T-cell (primary cell): ENCODE measurements around the gene RNF123. TPM values are rescaled to one million over a fixed set of nuclear protein-coding genes. Genes with fewer than 3 reads are reported as not detected.

ENCODE experiments used
- ATAC-seq, 4 experiments: fragments of 200-7000 bp in 3 of 4; fragments of 150-1000 bp in 1 of 4; cut with Tn5 transposase; replicated peaks in 1 of 4; 1 replicate in 3 of 4; 2 replicates in 1 of 4; pipeline ENCODE4 v1.10.0; 2021; ENCODE audit warnings: moderate library complexity in 3 of 4, mild to moderate bottlenecking in 2 of 4, moderate number of reproducible peaks in 1 of 4
- CTCF ChIA-PET, 2 donors: fragments of 300-600 bp; sonication (Branson Sonifier 250); formaldehyde crosslinking; loops; one replicate each; lab custom pipeline; 2022; ENCODE audit warnings: antibody characterized with exemption in 2 of 2; lab: Charles Lee
- POLR2A ChIA-PET, 2 donors: fragments of 300-600 bp; sonication (Branson Sonifier 250); formaldehyde crosslinking; loops; one replicate each; lab custom pipeline; 2022; ENCODE audit warnings: antibody characterized with exemption in 2 of 2; lab: Charles Lee
- DNase-seq, 35 experiments: peaks; one replicate each; pipeline versions ENCODE4 v3.0.0 to v3.0.0-alpha.2; 2013 to 2023
- H3K27ac ChIP-seq: one replicate; pipeline ENCODE4 v1.5.1; 2013; ENCODE audit warnings: low read length
- H3K27me3 ChIP-seq, 2 experiments: replicated peaks in 1 of 2; 1 replicate in 1 of 2; 2 replicates in 1 of 2; pipeline versions ENCODE4 v1.6.1 to v1.7.0; 2013; ENCODE audit warnings: low read length in 1 of 2, mixed read lengths in 1 of 2; ENCODE audit not compliant: control insufficient read depth in 2 of 2, insufficient read depth in 2 of 2; ENCODE audit errors: extremely low read depth in 1 of 2
- H3K36me3 ChIP-seq, 2 donors: 1 replicate in 1 of 2; 2 replicates in 1 of 2; pipeline versions ENCODE4 v1.6.1 to v1.7.0; 2013; ENCODE audit warnings: low read length in 1 of 2; ENCODE audit not compliant: control insufficient read depth in 2 of 2, insufficient read depth in 1 of 2; ENCODE audit errors: extremely low read depth in 1 of 2
- H3K4me1 ChIP-seq, 2 experiments: 1 replicate in 1 of 2; 2 replicates in 1 of 2; pipeline versions ENCODE4 v1.6.1 to v1.7.0; 2013; ENCODE audit warnings: low read length in 2 of 2, mixed read lengths in 1 of 2; ENCODE audit not compliant: insufficient read depth in 2 of 2, control insufficient read depth in 1 of 2; ENCODE audit errors: extremely low read depth in 1 of 2
- H3K4me3 ChIP-seq, 2 donors: 1 replicate in 1 of 2; 2 replicates in 1 of 2; pipeline versions ENCODE4 v1.5.1 to v1.7.0; 2013; ENCODE audit warnings: mild to moderate bottlenecking in 2 of 2, low read length in 1 of 2, moderate library complexity in 1 of 2; ENCODE audit not compliant: control insufficient read depth in 1 of 2; ENCODE audit errors: extremely low read depth in 1 of 2
- H3K9me3 ChIP-seq: 2 replicates; pipeline ENCODE4 v1.7.0; 2013
- H3K27ac Mint-ChIP-seq, 2 donors: one replicate each; pipeline ENCODE4 v1.8.0; 2020 to 2021; ENCODE audit warnings: mild to moderate bottlenecking in 2 of 2, mixed read lengths in 2 of 2
- H3K27me3 Mint-ChIP-seq, 2 donors: one replicate each; pipeline ENCODE4 v1.8.0; 2021 to 2022; ENCODE audit warnings: mixed read lengths in 2 of 2
- H3K36me3 Mint-ChIP-seq: one replicate; pipeline ENCODE4 v1.8.0; 2021; ENCODE audit warnings: mixed read lengths
- H3K4me1 Mint-ChIP-seq, 3 donors: one replicate each; pipeline ENCODE4 v1.8.0; 2020 to 2022; ENCODE audit warnings: mixed read lengths in 3 of 3, mild to moderate bottlenecking in 1 of 3
- H3K4me3 Mint-ChIP-seq, 3 donors: one replicate each; pipeline ENCODE4 v1.8.0; 2020 to 2022; ENCODE audit warnings: mild to moderate bottlenecking in 3 of 3, mixed read lengths in 3 of 3, moderate library complexity in 3 of 3
- H3K9me3 Mint-ChIP-seq, 3 donors: one replicate each; pipeline ENCODE4 v1.8.0; 2020 to 2022; ENCODE audit warnings: mixed read lengths in 3 of 3
- WGBS: methylation state at CpG from one replicate; pipeline ENCODE4 v1.1.5; 2013; ENCODE audit warnings: missing lambda C conversion rate; ENCODE audit not compliant: insufficient coverage; 5-methylcytosine and 5-hydroxymethylcytosine counted together
- total RNA-seq, 35 experiments: library from RNA in 6 of 35; stranded (reverse) in 6 of 35; fragments of 120-200 nt in 1 of 35; gene quantifications; one replicate each; pipeline versions ENCODE4 v1.2.1 to v1.2.4 and lab custom pipeline; 2013 to 2026

RNF123 gene
- total RNA-seq, 5 donors from 2014 or later (not counting 1 experiment from before 2014, with no cell fraction given) = 40.9 to 79.8 (median 72.8) TPM

DNA sequence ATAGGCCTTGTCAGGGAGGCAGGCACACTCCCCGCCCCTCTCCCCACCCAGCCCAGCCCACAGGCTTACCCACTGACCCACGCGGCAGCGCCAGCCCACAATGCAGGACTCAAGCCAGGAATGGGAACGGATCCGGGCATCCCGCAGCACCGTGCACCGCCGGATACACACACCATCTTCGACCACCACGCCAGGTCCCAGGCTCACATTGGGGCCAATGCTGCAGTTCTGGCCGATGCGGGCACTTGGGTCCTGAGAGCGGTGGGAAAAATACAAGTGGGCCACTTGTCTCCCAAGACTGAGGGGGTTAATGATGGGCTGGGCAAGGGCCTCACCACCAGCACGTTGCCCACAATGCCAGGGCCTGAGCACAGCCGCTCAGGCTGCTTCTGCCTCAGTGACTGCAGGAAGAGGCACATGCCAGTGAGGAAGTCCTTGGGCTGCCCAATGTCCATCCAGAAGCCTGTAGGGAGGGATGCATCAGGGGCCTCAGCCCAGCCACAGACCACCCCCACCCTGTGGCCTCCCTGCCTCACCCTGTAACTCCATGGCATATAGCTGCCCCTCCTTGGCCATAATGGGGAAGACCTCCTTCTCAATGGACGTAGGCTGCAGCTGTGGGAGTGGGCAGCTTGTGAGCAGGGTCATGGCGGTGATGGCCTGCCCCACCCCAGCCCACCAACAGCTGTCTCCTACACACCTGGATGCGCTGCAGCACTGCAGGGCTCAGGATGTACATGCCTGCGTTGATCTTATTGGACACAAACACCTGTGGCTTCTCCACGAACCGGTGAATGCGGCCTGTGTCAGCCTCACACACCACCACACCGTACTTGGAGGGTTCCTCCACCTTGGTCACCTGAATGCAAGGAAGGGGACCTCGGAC, 32.8 kb downstream of the RNF123 start:
- H3K27ac ChIP-seq = peak overlapping the region; percentile 91
- DNase-seq (no peak), ATAC-seq (no peak)
- H3K36me3 Mint-ChIP-seq = peaks cover 4% of the 10 kb centered on the region
- H3K27me3 Mint-ChIP-seq = no peaks in the 10 kb centered on the region
- H3K4me1 ChIP-seq = peaks cover 4 to 50% of the 10 kb centered on the region in 2 experiments
- no peaks in the 10 kb centered on the region for H3K9me3 Mint-ChIP-seq
- ChIA-PET CTCF (no interaction called here), POLR2A (no interaction called here)
- H3K4me3 Mint-ChIP-seq = peak overlapping the region; percentile 92 to 95 (median 92)
- peak overlapping the region; percentile 75 to 96 for H3K27ac Mint-ChIP-seq
- peaks cover 36 to 44% (median 41%) of the 10 kb centered on the region in 3 donors for H3K4me1 Mint-ChIP-seq
- H3K36me3 ChIP-seq = peaks cover 0 to 20% of the 10 kb centered on the region in 2 donors
- H3K27me3 ChIP-seq = no peaks in the 10 kb centered on the region
- no peak overlapping the region for H3K4me3 ChIP-seq
- no peaks in the 10 kb centered on the region for H3K9me3 ChIP-seq
- 95% methylated on average over 15 of the region's 26 CpGs for WGBS

DNA sequence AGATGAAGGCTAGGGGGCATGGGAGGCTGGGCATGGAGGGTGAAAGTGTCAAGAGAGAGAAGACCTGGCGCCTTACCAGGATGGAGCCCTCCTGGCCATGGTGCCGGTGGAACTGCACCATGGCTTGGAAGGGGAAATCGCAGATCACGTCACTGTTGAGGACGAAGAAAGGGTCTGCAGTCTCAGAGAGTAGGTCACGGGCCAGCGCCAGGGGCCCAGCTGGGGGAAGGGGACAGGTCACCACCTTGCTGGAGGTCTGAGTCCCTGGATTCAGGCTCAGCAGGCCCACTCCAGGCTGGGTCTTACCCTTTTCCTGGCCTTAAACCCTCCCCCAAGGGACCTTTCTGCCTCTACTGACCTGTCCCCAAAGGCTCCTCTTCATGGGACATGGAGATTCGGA, 33.5 kb downstream of the RNF123 start:
- Histone ChIP-seq H3K36me3 (peaks cover under 1 to 27% of the 10 kb centered on the region in 2 donors), H3K9me3 (no peaks in the 10 kb centered on the region), H3K4me1 (peaks cover 4 to 48% of the 10 kb centered on the region in 2 experiments), H3K27ac (peak overlapping the region; percentile 91), H3K27me3 (no peaks in the 10 kb centered on the region), H3K4me3 (peak overlapping the region; percentile 66 to 96)
- Mint-ChIP-seq H3K9me3 (no peaks in the 10 kb centered on the region), H3K36me3 (peaks cover 10% of the 10 kb centered on the region), H3K4me1 (peaks cover 36 to 44% (median 41%) of the 10 kb centered on the region in 3 donors), H3K27ac (peak overlapping the region; percentile 92 to 96), H3K4me3 (peak overlapping the region; percentile 92 to 95 (median 92)), H3K27me3 (no peaks in the 10 kb centered on the region)
- DNase-seq = no peak
- 83% methylated on average over 7 of the region's 8 CpGs for WGBS
- ATAC-seq = no peak
- CTCF ChIA-PET = interaction anchor here in 1 of 2 donors (1.5 kb wide), 1 partner anchor 184 kb away, joined by 4 read pairs; no protein-coding TSS in a partner anchor
- POLR2A ChIA-PET = no interaction called here

DNA sequence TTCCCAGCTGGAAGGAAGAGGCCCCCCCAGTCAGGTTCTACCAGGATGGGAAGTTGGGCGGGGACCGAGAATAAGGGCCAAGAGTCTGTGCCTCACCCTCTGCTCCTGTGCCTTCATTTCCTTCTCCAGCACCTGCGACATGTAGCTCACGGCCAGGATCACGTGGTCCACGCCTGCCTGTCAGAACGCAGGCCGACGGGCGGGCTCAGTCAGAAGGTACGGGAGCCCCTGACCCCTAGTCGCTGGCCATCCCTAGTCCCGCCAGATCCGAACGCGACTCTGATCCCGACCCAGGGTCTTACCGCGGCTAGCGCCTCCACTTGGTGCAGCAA, 33.9 kb downstream of the RNF123 start:
- POLR2A ChIA-PET = no interaction called here
- Mint-ChIP-seq H3K9me3 (no peaks in the 10 kb centered on the region), H3K4me3 (peak overlapping the region; percentile 92 to 95 (median 92)), H3K4me1 (peaks cover 36 to 44% (median 41%) of the 10 kb centered on the region in 3 donors), H3K36me3 (peaks cover 13% of the 10 kb centered on the region), H3K27me3 (no peaks in the 10 kb centered on the region), H3K27ac (peak overlapping the region; percentile 92 to 96)
- ATAC-seq (peak; percentile 25 to 37 (median 30)), DNase-seq (peak in 34 of 35 experiments; percentile 22 to 74 (median 55))
- H3K9me3 ChIP-seq = no peaks in the 10 kb centered on the region
- H3K27ac ChIP-seq = peak overlapping the region; percentile 91
- CTCF ChIA-PET = interaction anchor here in 1 of 2 donors (1.5 kb wide), 1 partner anchor 184 kb away, joined by 4 read pairs; no protein-coding TSS in a partner anchor
- H3K4me1 ChIP-seq = peaks cover 4 to 45% of the 10 kb centered on the region in 2 experiments
- H3K4me3 ChIP-seq = peak overlapping the region; percentile 66 to 96
- under 1% methylated on average over 20 of the region's 20 CpGs for WGBS
- H3K27me3 ChIP-seq = no peaks in the 10 kb centered on the region
- peaks cover 4 to 29% of the 10 kb centered on the region in 2 donors for H3K36me3 ChIP-seq

DNA sequence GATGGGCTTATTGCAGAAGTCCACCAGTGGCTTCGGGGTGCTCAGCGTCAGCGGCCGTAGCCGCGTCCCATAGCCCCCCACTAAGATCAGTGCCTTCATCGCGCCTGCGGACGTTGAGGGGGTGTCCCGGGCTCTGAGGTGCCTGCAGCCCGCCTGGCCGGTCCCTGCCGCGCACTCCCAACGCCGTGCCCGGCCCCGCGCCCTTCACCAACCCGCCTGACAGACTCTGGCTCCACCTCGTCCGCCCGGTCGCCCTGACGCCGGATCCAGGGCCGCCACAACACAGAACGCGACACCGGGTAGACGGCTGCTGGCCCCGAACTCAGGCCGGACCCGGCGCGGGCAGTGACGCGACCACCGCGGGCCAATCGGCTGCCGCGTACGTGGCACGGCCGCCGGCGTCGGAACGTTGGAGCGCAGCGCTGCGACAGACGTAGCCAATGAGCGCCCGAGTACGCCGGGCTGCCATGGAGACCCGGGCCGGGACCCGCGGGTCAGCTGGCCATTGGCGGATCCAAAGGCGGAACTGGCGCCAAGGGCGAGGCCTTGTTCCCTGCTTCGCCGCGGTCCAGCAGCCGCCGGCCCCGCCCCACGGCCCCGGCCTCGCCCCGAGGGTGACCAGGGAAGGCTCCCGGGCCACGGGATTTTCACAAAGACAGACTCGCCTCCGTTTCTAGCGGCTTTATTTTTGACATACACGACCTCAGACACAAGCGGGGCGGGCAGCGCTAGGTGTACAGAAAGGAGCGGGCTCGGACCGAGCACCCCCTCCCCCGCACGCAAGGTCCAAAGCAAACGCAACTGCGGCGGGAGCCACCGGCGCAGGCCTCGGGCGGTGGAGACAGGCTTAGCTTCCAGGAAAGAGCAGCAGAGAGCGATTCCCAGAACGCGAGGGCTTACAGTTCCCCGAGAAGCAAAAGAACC, 34.5 kb downstream of the RNF123 start, which contains the start of gene GMPPB:
TSS of gene GMPPB (minus strand) at position 324 of the 924 bp plus-strand sequence. CDS start at position 99, 225 bp downstream.
- ChIA-PET POLR2A (interaction anchor here in 1 of 2 donors (0.6 kb wide), 1 partner anchor 311 kb away, joined by 8 read pairs; no protein-coding TSS in a partner anchor), CTCF (interaction anchor here in 1 of 2 donors (1.5 kb wide), 1 partner anchor 184 kb away, joined by 4 read pairs; no protein-coding TSS in a partner anchor)
- H3K27ac ChIP-seq = peak within 1 kb of the TSS; percentile 91
- H3K4me3 ChIP-seq = peak within 1 kb of the TSS; percentile 66 to 96
- H3K4me1 ChIP-seq = peaks cover 3 to 39% of the 10 kb centered on the region in 2 experiments
- no peaks in the 10 kb centered on the region for H3K27me3 ChIP-seq
- no peaks in the 10 kb centered on the region for H3K9me3 ChIP-seq
- DNase-seq = peak; percentile 75 to 94 (median 88)
- ATAC-seq = peak; percentile 80 to 84 (median 82)
- Mint-ChIP-seq H3K4me3 (peak within 1 kb of the TSS; percentile 92 to 95 (median 92)), H3K27me3 (no peaks in the 10 kb centered on the region), H3K4me1 (peaks cover 31 to 40% (median 35%) of the 10 kb centered on the region in 3 donors), H3K36me3 (peaks cover 13% of the 10 kb centered on the region), H3K27ac (peak within 1 kb of the TSS; percentile 92 to 96), H3K9me3 (no peaks in the 10 kb centered on the region)
- under 1% methylated on average over 92 of the region's 102 CpGs for WGBS
- peaks cover 4 to 30% of the 10 kb centered on the region in 2 donors for H3K36me3 ChIP-seq

DNA sequence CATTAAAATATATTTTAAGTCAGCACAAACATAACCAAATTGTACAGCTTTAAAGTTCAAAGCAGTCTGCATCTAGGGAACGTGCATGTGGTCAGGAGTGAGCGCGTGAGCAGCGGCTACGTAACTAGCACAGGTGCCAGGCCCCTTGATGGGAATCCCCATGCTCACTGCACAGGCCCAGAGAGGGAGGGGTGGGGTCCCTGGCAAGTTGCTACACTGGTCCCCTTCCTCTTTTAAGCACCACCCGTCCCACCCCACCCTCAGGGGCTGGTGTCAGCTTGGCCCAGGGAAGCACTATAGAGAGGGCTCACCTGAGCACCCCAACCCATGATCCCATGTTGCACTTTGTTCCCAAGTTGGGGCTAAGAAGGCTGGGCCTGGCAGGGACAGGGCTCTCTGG, 35.2 kb downstream of the RNF123 start:
- Histone ChIP-seq H3K36me3 (peaks cover 4 to 30% of the 10 kb centered on the region in 2 donors), H3K9me3 (no peaks in the 10 kb centered on the region), H3K27ac (peak overlapping the region; percentile 85), H3K27me3 (no peaks in the 10 kb centered on the region), H3K4me3 (peak overlapping the region; percentile 66 to 96), H3K4me1 (peaks cover 3 to 34% of the 10 kb centered on the region in 2 experiments)
- H3K4me3 Mint-ChIP-seq = peak overlapping the region; percentile 92 to 95 (median 92)
- H3K9me3 Mint-ChIP-seq = no peaks in the 10 kb centered on the region
- ATAC-seq (peak in 1 of 4 experiments; percentile 30), DNase-seq (peak in 31 of 35 experiments; percentile 11 to 73 (median 43))
- peaks cover 13% of the 10 kb centered on the region for H3K36me3 Mint-ChIP-seq
- CTCF ChIA-PET = interaction anchor here in 1 of 2 donors (1.5 kb wide), 1 partner anchor 185 kb away, joined by 4 read pairs; no protein-coding TSS in a partner anchor
- peak overlapping the region; percentile 86 to 92 for H3K27ac Mint-ChIP-seq
- peaks cover 26 to 34% (median 31%) of the 10 kb centered on the region in 3 donors for H3K4me1 Mint-ChIP-seq
- no CpG with 5 or more reads among the region's 6 CpGs for WGBS
- no peaks in the 10 kb centered on the region for H3K27me3 Mint-ChIP-seq
- POLR2A ChIA-PET = interaction anchor here in 1 of 2 donors (0.6 kb wide), 1 partner anchor 312 kb away, joined by 8 read pairs; no protein-coding TSS in a partner anchor
